ENCODE results near the gene TAF5L. TPM values are rescaled to one million over a fixed set of nuclear protein-coding genes. Genes with fewer than 3 reads are reported as not detected.

Gene TAF5L
- total and polyA plus RNA-seq, 2 of the 8 experiments (the other 6 are each of a cell fraction or from before 2014, with no cell fraction given) = 17.7 to 23.3 TPM

DNA sequence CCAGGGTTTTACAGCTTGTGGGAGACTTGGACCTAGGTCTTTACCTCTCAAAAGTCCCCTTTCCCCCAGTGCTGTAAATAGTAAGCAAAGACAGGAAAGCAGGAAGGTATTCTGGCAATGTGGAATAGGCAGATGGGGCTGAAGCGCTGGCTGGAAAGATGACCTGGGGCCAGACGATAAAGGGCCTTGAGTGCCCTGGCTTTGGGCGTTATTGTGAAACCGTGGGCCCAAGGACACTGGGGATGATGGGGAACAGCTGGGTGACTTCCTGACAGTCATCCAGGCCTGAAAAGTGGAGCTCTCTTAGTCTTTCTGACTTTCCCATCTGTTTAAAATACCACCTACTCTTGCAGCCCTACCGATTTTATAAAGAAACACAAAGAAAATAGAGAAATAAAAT is 16.5 kb upstream of the TAF5L start:
- DNase-seq (ENCODE audit: low read depth in 1 of 2, low spot score in 2 of 2) = no peak
- Histone ChIP-seq H3K4me3 (ENCODE audit: extremely low read depth in 1 of 4, insufficient read depth in 2 of 4, low read depth in 3 of 4, low read length in 4 of 4) (no peak overlapping the region), H4K91ac (replicated peaks; ENCODE audit: insufficient read length, low read length) (no peak overlapping the region), H3K79me2 (ENCODE audit: control insufficient read depth in 1 of 2, insufficient read depth in 2 of 2, low read length in 2 of 2) (peaks cover 0 to 49% of the 10 kb centered on the region in 2 experiments; a peak in 2 of 4 replicates), H3K36me3 (ENCODE audit: control insufficient read depth in 2 of 4, insufficient read depth in 4 of 4, low read length in 3 of 4) (peaks cover 18 to 55% (median 43%) of the 10 kb centered on the region in 4 experiments; a peak in 7 of 8 replicates), H3K56ac (replicated peaks; ENCODE audit: insufficient read length, low read depth, low read length) (no peak overlapping the region), H3K79me1 (ENCODE audit: low read depth, low read length) (peaks cover 21% of the 10 kb centered on the region), H2BK15ac (ENCODE audit: low read length) (no peak overlapping the region), H3K23ac (ENCODE audit: insufficient read length) (no peak overlapping the region), H3K9me3 (ENCODE audit: insufficient read depth in 2 of 2, low read depth in 1 of 2, low read length in 1 of 2) (no peaks in the 10 kb centered on the region), H3K4me2 (ENCODE audit: insufficient read depth in 1 of 2, low read depth in 2 of 2, low read length in 2 of 2) (no peak overlapping the region), H3K4me1 (replicated peaks in 1 of 4; ENCODE audit: control insufficient read depth in 3 of 4, insufficient read depth in 4 of 4, low read length in 3 of 4) (no peaks in the 10 kb centered on the region), H2AFZ (ENCODE audit: low read length) (no peak overlapping the region), H4K8ac (ENCODE audit: extremely low read depth, insufficient read depth, low read length) (no peak overlapping the region), H4K20me1 (replicated peaks in 1 of 2; ENCODE audit: control insufficient read depth in 1 of 2, insufficient read depth in 2 of 2, low read length in 2 of 2) (peaks cover 7 to 21% of the 10 kb centered on the region in 2 experiments), H2BK5ac (ENCODE audit: low read depth, low read length) (no peak overlapping the region), H2BK12ac (ENCODE audit: low read depth, low read length) (no peak overlapping the region), H2AK5ac (ENCODE audit: low read depth, low read length) (no peak overlapping the region), H3K4ac (replicated peaks; ENCODE audit: insufficient read length, low read depth, low read length) (no peak overlapping the region), H3K23me2 (ENCODE audit: low read depth, low read length) (no peaks in the 10 kb centered on the region), H4K5ac (ENCODE audit: insufficient read length, low read depth, low read length) (no peak overlapping the region), H2BK20ac (ENCODE audit: low read length) (no peak overlapping the region), H3K27me3 (replicated peaks in 1 of 4; ENCODE audit: control insufficient read depth in 3 of 4, extremely low read depth in 1 of 4, insufficient read depth in 3 of 4, low read length in 3 of 4) (no peaks in the 10 kb centered on the region), H3K27ac (ENCODE audit: low read depth, low read length) (no peak overlapping the region), H3K14ac (ENCODE audit: insufficient read length) (no peak overlapping the region), H3K18ac (ENCODE audit: extremely low read depth, low read length) (no peak overlapping the region), H3K9ac (replicated peaks in 1 of 4; ENCODE audit: extremely low read depth in 1 of 4, low read depth in 3 of 4, low read length in 3 of 4) (no peak overlapping the region), H2BK120ac (replicated peaks; ENCODE audit: low read depth, low read length) (no peak overlapping the region)
- POLR2A ChIA-PET (ENCODE audit: partially characterized antibody) = no interaction called here
- no peak for FAIRE-seq
- CTCF ChIA-PET (ENCODE audit: partially characterized antibody) = interaction anchor here (0.5 kb wide), 1 partner anchor 71 kb away, joined by 3 read pairs; no protein-coding TSS in a partner anchor
- 92% methylated on average over 5 of the region's 5 CpGs; no CpG with 5 or more reads in 1 of the 2 experiments for WGBS, 2 experiments (ENCODE audit: extremely low coverage in 1 of 2, insufficient coverage in 1 of 2, insufficient read length in 1 of 2, insufficient replicate concordance in 2 of 2, low coverage in 1 of 2, low lambda C conversion rate in 2 of 2, missing lambda C conversion rate in 1 of 2)
- TF ChIP-seq GABPA (IDR thresholded peaks at IDR 0.05; ENCODE audit: borderline replicate concordance, insufficient read depth, low read length) = no peak
- TF ChIP-seq SIRT6 (IDR thresholded peaks at IDR 0.05; ENCODE audit: low read length) = no peak
- no peak for TF ChIP-seq TCF12 (IDR thresholded peaks at IDR 0.05; ENCODE audit: low read depth, low read length)
- TF ChIP-seq, protein P1, sequence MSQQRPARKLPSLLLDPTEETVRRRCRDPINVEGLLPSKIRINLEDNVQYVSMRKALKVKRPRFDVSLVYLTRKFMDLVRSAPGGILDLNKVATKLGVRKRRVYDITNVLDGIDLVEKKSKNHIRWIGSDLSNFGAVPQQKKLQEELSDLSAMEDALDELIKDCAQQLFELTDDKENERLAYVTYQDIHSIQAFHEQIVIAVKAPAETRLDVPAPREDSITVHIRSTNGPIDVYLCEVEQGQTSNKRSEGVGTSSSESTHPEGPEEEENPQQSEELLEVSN (IDR thresholded peaks at IDR 0.05) = no peak
- TF ChIP-seq MAX (IDR thresholded peaks at IDR 0.05) = no peak
